Right lobe of liver (tissue), 4 donors: Measurements from ENCODE around the gene IL23R.

Experiments used
- POLR2A ChIP-seq: fragments of 450-650 bp; IDR thresholded peaks from one replicate; pipeline ENCODE4 v1.6.1; 2017; ENCODE audit warnings: antibody characterized with exemption, mild to moderate bottlenecking
- TF ChIP-seq, protein P1 (sequence below), 4 donors: fragments of 200-600 bp in 3 of 4; fragments of 450-650 bp in 1 of 4; IDR thresholded peaks; one replicate each; pipeline versions ENCODE4 v1.5.1 to v1.8.0; 2016 to 2022; ENCODE audit warnings: antibody characterized with exemption in 4 of 4, mild to moderate bottlenecking in 2 of 4
- donor health status: DM: no; HTN: no; CAD: no.
- donor health status: DM: no; HTN: no; CAD: no.
- donor health status: DM: no; HTN: yes; CAD: no.

DNA sequence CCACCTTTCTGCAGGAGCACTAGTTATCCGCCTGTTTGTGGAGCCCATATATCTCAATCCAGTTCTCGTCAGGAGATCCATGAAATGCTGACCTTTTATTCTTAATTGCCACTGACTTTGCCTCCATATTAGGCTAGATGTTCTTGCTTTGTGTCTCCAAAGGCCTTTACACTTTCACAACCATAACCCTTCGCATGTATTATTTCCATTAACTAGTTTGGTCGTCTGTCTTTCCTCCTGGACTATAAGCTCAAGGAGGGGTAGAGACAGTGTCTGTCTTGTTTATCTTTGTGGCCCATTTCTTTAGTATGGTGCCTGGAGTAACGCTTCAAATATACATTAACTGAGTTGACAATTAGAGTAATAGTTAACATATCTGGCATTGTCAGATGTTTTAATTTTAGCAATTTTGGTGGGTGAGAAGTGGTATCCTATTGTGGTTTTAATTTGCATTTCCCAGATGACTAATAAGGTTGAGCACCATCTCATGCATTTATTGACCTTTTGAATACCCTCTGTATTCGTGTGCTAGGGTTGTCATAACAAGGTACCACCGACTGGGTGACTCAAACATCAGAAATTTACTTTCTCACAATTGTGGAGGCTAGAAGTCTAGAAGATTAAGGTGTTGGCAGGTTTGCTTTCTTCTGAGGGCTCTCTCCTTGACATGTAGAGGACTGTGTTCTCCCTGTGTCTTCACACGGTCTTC is 119.7 kb downstream of the IL23R start:
- TF ChIP-seq, protein P1, sequence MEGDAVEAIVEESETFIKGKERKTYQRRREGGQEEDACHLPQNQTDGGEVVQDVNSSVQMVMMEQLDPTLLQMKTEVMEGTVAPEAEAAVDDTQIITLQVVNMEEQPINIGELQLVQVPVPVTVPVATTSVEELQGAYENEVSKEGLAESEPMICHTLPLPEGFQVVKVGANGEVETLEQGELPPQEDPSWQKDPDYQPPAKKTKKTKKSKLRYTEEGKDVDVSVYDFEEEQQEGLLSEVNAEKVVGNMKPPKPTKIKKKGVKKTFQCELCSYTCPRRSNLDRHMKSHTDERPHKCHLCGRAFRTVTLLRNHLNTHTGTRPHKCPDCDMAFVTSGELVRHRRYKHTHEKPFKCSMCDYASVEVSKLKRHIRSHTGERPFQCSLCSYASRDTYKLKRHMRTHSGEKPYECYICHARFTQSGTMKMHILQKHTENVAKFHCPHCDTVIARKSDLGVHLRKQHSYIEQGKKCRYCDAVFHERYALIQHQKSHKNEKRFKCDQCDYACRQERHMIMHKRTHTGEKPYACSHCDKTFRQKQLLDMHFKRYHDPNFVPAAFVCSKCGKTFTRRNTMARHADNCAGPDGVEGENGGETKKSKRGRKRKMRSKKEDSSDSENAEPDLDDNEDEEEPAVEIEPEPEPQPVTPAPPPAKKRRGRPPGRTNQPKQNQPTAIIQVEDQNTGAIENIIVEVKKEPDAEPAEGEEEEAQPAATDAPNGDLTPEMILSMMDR (IDR thresholded peaks at IDR 0.05), result no peak
- no peak for TF ChIP-seq POLR2A
